ENCODE results near the gene TYW3. TPM values are rescaled to one million over a fixed set of nuclear protein-coding genes. Genes with fewer than 3 reads are reported as not detected.

The TYW3 gene
- total and polyA plus RNA-seq, 4 donors, result 6.2 to 13.1 (median 8.3) TPM

- H3K9me3 ChIP-seq (ENCODE audit: control insufficient read depth in 4 of 4, low read length in 3 of 4), result no peaks in the 10 kb centered on the region
- no peak overlapping the region for H3K4me3 ChIP-seq (ENCODE audit: low read depth in 1 of 3, low read length in 3 of 3)
- H3K9ac ChIP-seq (ENCODE audit: low read depth in 1 of 2, low read length in 2 of 2), result no peak overlapping the region
- TF ChIP-seq FOXA2 (IDR thresholded peaks at IDR 0.05) (no peak), ZBTB33 (IDR thresholded peaks at IDR 0.05) (no peak), JUND (IDR thresholded peaks at IDR 0.05) (no peak), MAX (IDR thresholded peaks at IDR 0.05) (no peak), GABPA (IDR thresholded peaks at IDR 0.05 in 1 of 2, conservative IDR thresholded peaks at IDR 0.05 in 1 of 2) (no peak), RAD21 (IDR thresholded peaks at IDR 0.05) (no peak), HNF4A (conservative IDR thresholded peaks at IDR 0.05) (no peak), FOXA1 (IDR thresholded peaks at IDR 0.05) (no peak), YY1 (IDR thresholded peaks at IDR 0.05) (no peak), RXRA (IDR thresholded peaks at IDR 0.05) (no peak), EGR1 (IDR thresholded peaks at IDR 0.05; ENCODE audit: low read depth in 2 of 2) (no peak), CTCF (IDR thresholded peaks at IDR 0.05; ENCODE audit: low read depth, low read length, missing input control) (no peak), REST (IDR thresholded peaks at IDR 0.05) (no peak), SP1 (IDR thresholded peaks at IDR 0.05) (no peak), HNF4G (IDR thresholded peaks at IDR 0.05) (no peak), ATF3 (IDR thresholded peaks at IDR 0.05) (no peak), TAF1 (conservative IDR thresholded peaks at IDR 0.05) (no peak), NR2F2 (IDR thresholded peaks at IDR 0.05) (no peak)
- H3K36me3 ChIP-seq (ENCODE audit: control insufficient read depth in 4 of 4, insufficient read depth in 3 of 4, low read depth in 1 of 4, low read length in 3 of 4), result peaks cover 2 to 67% (median 35%) of the 10 kb centered on the region in 4 donors
- H3K4me1 ChIP-seq (ENCODE audit: control insufficient read depth in 4 of 4, insufficient read depth in 4 of 4, low read length in 3 of 4), result no peaks in the 10 kb centered on the region
- no peak overlapping the region for H3K27ac ChIP-seq (ENCODE audit: low read depth in 1 of 2, low read length in 2 of 2)
- no peaks in the 10 kb centered on the region for H3K27me3 ChIP-seq (ENCODE audit: control insufficient read depth in 4 of 4, insufficient read depth in 4 of 4, low read length in 3 of 4)
- DNase-seq (ENCODE audit: low spot score), result no peak
- WGBS, result 98% methylated on average over 2 of the region's 2 CpGs
Observed at GRCh38 chr1:74753104-74753503, 20.2 kb downstream of the TYW3 start.

All from liver (tissue), 9 donors.